ENCODE measurements around the gene DDX56.

GRCh38 chr7:44590910-44591309, 17.2 kb upstream of the DDX56 start:
- TF ChIP-seq CTCF (IDR thresholded peaks at IDR 0.05) (no peak), POLR2A (IDR thresholded peaks at IDR 0.05) (no peak)

All from prostate gland (tissue), 2 donors.